GM23338 (cell line): ENCODE results near the gene ORC3.
"Not testable (repeated sequence)": the region's sequence is repeated elsewhere in the genome, so short reads cannot be mapped to it uniquely, and the experiment has no call there.

Source experiments
- EZH2 ChIP-seq: fragments of 200-600 bp; sonication (generic); IDR thresholded peaks from one replicate; pipeline ENCODE4 v1.8.0; 2017; ENCODE audit warnings: antibody characterized with exemption, mild to moderate bottlenecking, low read depth; ENCODE audit not compliant: unreplicated experiment
- TF ChIP-seq, protein P1 (sequence below), 2 experiments: fragments of 200-600 bp in 1 of 2; sonication (generic) in 1 of 2; conservative IDR thresholded peaks; 2 replicates each; pipeline versions ENCODE4 v1.5.1 to v1.6.1; 2016 to 2017; ENCODE audit warnings: antibody characterized with exemption in 2 of 2, low read depth in 2 of 2, mild to moderate bottlenecking in 2 of 2, moderate library complexity in 1 of 2

DNA sequence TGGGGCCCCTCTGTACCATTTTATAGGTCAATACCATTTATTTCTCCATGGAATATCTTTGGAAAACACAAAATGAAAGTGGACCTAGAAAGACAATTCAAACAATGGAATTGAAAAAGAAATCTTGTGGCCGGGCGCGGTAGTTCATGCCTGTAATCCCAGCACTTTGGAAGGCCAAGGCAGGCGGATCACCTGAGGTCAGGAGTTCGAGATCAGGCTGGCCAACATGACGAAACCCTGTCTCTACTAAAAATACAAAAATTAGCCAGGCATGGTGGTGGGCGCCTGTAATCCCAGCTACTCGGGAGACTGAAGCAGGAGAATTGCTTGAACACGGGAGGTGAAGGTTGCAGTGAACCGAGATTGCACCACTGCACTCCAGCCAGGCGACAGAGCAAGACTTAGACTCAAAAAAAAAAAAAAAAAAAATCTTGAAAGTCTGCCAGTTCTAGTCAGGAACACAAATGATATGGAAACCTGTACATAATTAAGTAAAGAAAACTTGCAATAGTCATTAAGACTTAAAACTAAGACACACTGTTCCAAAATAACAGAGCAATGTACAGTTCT is 96.8 kb downstream of the ORC3 start:
- TF ChIP-seq, protein P1, sequence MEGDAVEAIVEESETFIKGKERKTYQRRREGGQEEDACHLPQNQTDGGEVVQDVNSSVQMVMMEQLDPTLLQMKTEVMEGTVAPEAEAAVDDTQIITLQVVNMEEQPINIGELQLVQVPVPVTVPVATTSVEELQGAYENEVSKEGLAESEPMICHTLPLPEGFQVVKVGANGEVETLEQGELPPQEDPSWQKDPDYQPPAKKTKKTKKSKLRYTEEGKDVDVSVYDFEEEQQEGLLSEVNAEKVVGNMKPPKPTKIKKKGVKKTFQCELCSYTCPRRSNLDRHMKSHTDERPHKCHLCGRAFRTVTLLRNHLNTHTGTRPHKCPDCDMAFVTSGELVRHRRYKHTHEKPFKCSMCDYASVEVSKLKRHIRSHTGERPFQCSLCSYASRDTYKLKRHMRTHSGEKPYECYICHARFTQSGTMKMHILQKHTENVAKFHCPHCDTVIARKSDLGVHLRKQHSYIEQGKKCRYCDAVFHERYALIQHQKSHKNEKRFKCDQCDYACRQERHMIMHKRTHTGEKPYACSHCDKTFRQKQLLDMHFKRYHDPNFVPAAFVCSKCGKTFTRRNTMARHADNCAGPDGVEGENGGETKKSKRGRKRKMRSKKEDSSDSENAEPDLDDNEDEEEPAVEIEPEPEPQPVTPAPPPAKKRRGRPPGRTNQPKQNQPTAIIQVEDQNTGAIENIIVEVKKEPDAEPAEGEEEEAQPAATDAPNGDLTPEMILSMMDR (conservative IDR thresholded peaks at IDR 0.05; ENCODE audit: low read depth in 2 of 2): not testable (repeated sequence)
- TF ChIP-seq EZH2: not testable (repeated sequence)
